ENCODE measurements around the gene COL17A1. TPM values are rescaled to one million over a fixed set of nuclear protein-coding genes. Genes with fewer than 3 reads are reported as not detected.
A peak's percentile ranks its signal among the peaks of the same experiment; 100 is the strongest.

COL17A1 gene
- total and polyA plus RNA-seq, 9 of the 15 experiments (the other 6 are each of a cell fraction or from before 2014, with no cell fraction given): not detected

- 3% methylated on average over 3 of the region's 3 CpGs for WGBS (ENCODE audit: insufficient coverage, low coverage, missing lambda C conversion rate)
- Histone ChIP-seq H3K9me3 (replicated peaks; ENCODE audit: control insufficient read depth, insufficient read depth, low read depth, low read length) (no peaks in the 10 kb centered on the region), H2AFZ (ENCODE audit: low read depth, low read length) (no peak overlapping the region), H3K27me3 (ENCODE audit: control insufficient read depth in 2 of 2, insufficient read depth in 2 of 2, low read length in 2 of 2) (no peaks in the 10 kb centered on the region; a peak in 1 of 5 replicates), H3K79me2 (ENCODE audit: control insufficient read depth, insufficient read depth, low read length) (no peaks in the 10 kb centered on the region), H3K4me2 (ENCODE audit: insufficient read depth, low read length) (no peak overlapping the region), H3K27ac (ENCODE audit: extremely low read depth, low read depth, low read length) (no peak overlapping the region), H3K4me3 (no peak overlapping the region), H3K9me1 (ENCODE audit: control insufficient read depth, insufficient read depth, low read length) (no peaks in the 10 kb centered on the region), H3K36me3 (ENCODE audit: control insufficient read depth, insufficient read depth, low read length) (no peaks in the 10 kb centered on the region), H3K4me1 (replicated peaks in 1 of 2; ENCODE audit: control insufficient read depth in 2 of 2, insufficient read depth in 2 of 2, low read length in 2 of 2) (no peaks in the 10 kb centered on the region), H4K20me1 (replicated peaks; ENCODE audit: control insufficient read depth, insufficient read depth, low read length) (no peaks in the 10 kb centered on the region), H3K9ac (ENCODE audit: insufficient read depth in 1 of 2, low read depth in 2 of 2, low read length in 2 of 2) (no peak overlapping the region)
- intact Hi-C loops (cut with micrococcal nuclease): no loop called here
- BruUV-seq (replicated peaks): no TSS peak
- ATAC-seq: no peak
- peak in 1 of 4 experiments; percentile 16 for DNase-seq (ENCODE audit: extremely low read depth in 1 of 4, low spot score in 3 of 4)
- in situ Hi-C loops (cut with MboI): no loop called here
- ChIA-PET CTCF (ENCODE audit: low intra/inter-chr PET ratio) (no interaction called here), POLR2A (interaction anchor here (0.8 to 2.5 kb wide), 2 partner anchors 11 to 61 kb away, joined by 3 to 10 read pairs; partner anchors contain the start of gene SFR1)
- FAIRE-seq: no peak
- TF ChIP-seq FOSL1 (tag; conservative IDR thresholded peaks at IDR 0.05): peak; percentile 92
- TF ChIP-seq ELK3 (CRISPR knock-in tag; IDR thresholded peaks at IDR 0.05): no peak
- no peak for TF ChIP-seq CXXC5 (CRISPR knock-in tag; IDR thresholded peaks at IDR 0.05)
- TF ChIP-seq ZNF512 (tag; IDR thresholded peaks at IDR 0.05): no peak
- no peak for TF ChIP-seq HMGN3 (IDR thresholded peaks at IDR 0.05; ENCODE audit: borderline replicate concordance, extremely low read depth, insufficient read length, low read depth, low read length)
- TF ChIP-seq ZC3H11A (IDR thresholded peaks at IDR 0.05; ENCODE audit: low read depth, low read length): no peak
- no peak for TF ChIP-seq PBX2 (CRISPR knock-in tag; IDR thresholded peaks at IDR 0.05; ENCODE audit: low read depth)
- TF ChIP-seq PBX2 (tag; conservative IDR thresholded peaks at IDR 0.05; ENCODE audit: low read depth): peak; percentile 80
- no peak for TF ChIP-seq NELFE (IDR thresholded peaks at IDR 0.05; ENCODE audit: insufficient read depth, insufficient read length)
- TF ChIP-seq RNF2 (IDR thresholded peaks at IDR 0.05): no peak
- no peak for TF ChIP-seq ZNF23 (CRISPR knock-in tag; IDR thresholded peaks at IDR 0.05)
- no peak for TF ChIP-seq DDX20 (tag; IDR thresholded peaks at IDR 0.05; ENCODE audit: low read depth)
- TF ChIP-seq ETS2 (tag; IDR thresholded peaks at IDR 0.05; ENCODE audit: borderline replicate concordance, poor library complexity, severe bottlenecking): no peak
- no peak for TF ChIP-seq ZBTB2 (IDR thresholded peaks at IDR 0.05)
- TF ChIP-seq ESRRA (IDR thresholded peaks at IDR 0.05; ENCODE audit: borderline replicate concordance, low read depth): no peak
- TF ChIP-seq BRD9 (IDR thresholded peaks at IDR 0.05; ENCODE audit: low read depth, partially characterized antibody): no peak
These were observed 24.4 kb upstream of the COL17A1 start for GRCh38 chr10:104109908-104110662.
